Type B pancreatic cell (in vitro differentiated cells): Measurements from ENCODE around the gene DLX2. TPM values are rescaled to one million over a fixed set of nuclear protein-coding genes. Genes with fewer than 3 reads are reported as not detected.

Source experiments
- DNase-seq: peaks from one replicate; pipeline ENCODE4 v3.0.0; 2021; ENCODE audit warnings: mixed read lengths; ENCODE audit not compliant: unreplicated experiment; ENCODE audit errors: extremely low spot score
- H3K27ac Mint-ChIP-seq: 2 replicates; pipeline ENCODE4 v1.8.0; 2021; ENCODE audit warnings: mild to moderate bottlenecking, mixed read lengths
- H3K27me3 Mint-ChIP-seq: 2 replicates; pipeline ENCODE4 v1.8.0; 2021; ENCODE audit warnings: mixed read lengths
- H3K36me3 Mint-ChIP-seq: 2 replicates; pipeline ENCODE4 v1.8.0; 2021; ENCODE audit warnings: mixed read lengths
- H3K4me1 Mint-ChIP-seq: one replicate; pipeline ENCODE4 v1.8.0; 2021; ENCODE audit warnings: mixed read lengths; ENCODE audit not compliant: unreplicated experiment
- H3K4me3 Mint-ChIP-seq: 2 replicates; pipeline ENCODE4 v1.8.0; 2021; ENCODE audit warnings: mild to moderate bottlenecking, mixed read lengths
- H3K9me3 Mint-ChIP-seq: 2 replicates; pipeline ENCODE4 v1.8.0; 2021; ENCODE audit warnings: mixed read lengths
- CTCF ChIP-seq: fragments of 200-600 bp; sonication (generic); conservative IDR thresholded peaks from 2 replicates; pipeline ENCODE4 v1.5.0; 2021; ENCODE audit warnings: antibody characterized with exemption, mild to moderate bottlenecking
- total RNA-seq: library from RNA; stranded (reverse); gene quantifications from 2 replicates; pipeline ENCODE4 v1.2.1, GENCODE V29; 2021; ENCODE audit warnings: low replicate concordance

DLX2 gene
- total RNA-seq, 1 donor from 2014 or later: 6.9 TPM

GRCh38 chr2:172135446-172135845 lies 32.7 kb upstream of the DLX2 start:
- no peak overlapping the region for H3K27ac Mint-ChIP-seq
- no peaks in the 10 kb centered on the region for H3K36me3 Mint-ChIP-seq
- no peak for TF ChIP-seq CTCF
- no peaks in the 10 kb centered on the region for H3K4me1 Mint-ChIP-seq
- no peaks in the 10 kb centered on the region for H3K27me3 Mint-ChIP-seq
- DNase-seq: no peak
- no peaks in the 10 kb centered on the region for H3K9me3 Mint-ChIP-seq
- H3K4me3 Mint-ChIP-seq: no peak overlapping the region

GRCh38 chr2:172134270-172134669 lies 31.6 kb upstream of the DLX2 start:
- no peaks in the 10 kb centered on the region for H3K27me3 Mint-ChIP-seq
- no peaks in the 10 kb centered on the region for H3K4me1 Mint-ChIP-seq
- no peak for TF ChIP-seq CTCF
- DNase-seq: no peak
- H3K4me3 Mint-ChIP-seq: no peak overlapping the region
- H3K9me3 Mint-ChIP-seq: no peaks in the 10 kb centered on the region
- H3K27ac Mint-ChIP-seq: no peak overlapping the region
- H3K36me3 Mint-ChIP-seq: no peaks in the 10 kb centered on the region

- Mint-ChIP-seq H3K9me3 (no peaks in the 10 kb centered on the region), H3K27ac (no peak overlapping the region), H3K4me1 (no peaks in the 10 kb centered on the region), H3K4me3 (no peak overlapping the region), H3K36me3 (no peaks in the 10 kb centered on the region), H3K27me3 (peaks cover 3% of the 10 kb centered on the region)
- TF ChIP-seq CTCF: no peak
- no peak for DNase-seq
Measured at GRCh38 chr2:172131713-172132555, 29.2 kb upstream of the DLX2 start.

- Mint-ChIP-seq H3K36me3 (no peaks in the 10 kb centered on the region), H3K4me3 (no peak overlapping the region), H3K27me3 (peaks cover 3% of the 10 kb centered on the region), H3K9me3 (no peaks in the 10 kb centered on the region), H3K27ac (no peak overlapping the region), H3K4me1 (no peaks in the 10 kb centered on the region)
- no peak for DNase-seq
- TF ChIP-seq CTCF: no peak
Measured at GRCh38 chr2:172129404-172129803, 26.7 kb upstream of the DLX2 start.

GRCh38 chr2:172128484-172128883 lies 25.8 kb upstream of the DLX2 start:
- no peak for DNase-seq
- H3K27ac Mint-ChIP-seq: no peak overlapping the region
- no peak overlapping the region for H3K4me3 Mint-ChIP-seq
- no peaks in the 10 kb centered on the region for H3K9me3 Mint-ChIP-seq
- H3K4me1 Mint-ChIP-seq: no peaks in the 10 kb centered on the region
- H3K27me3 Mint-ChIP-seq: peaks cover 6% of the 10 kb centered on the region
- no peaks in the 10 kb centered on the region for H3K36me3 Mint-ChIP-seq
- TF ChIP-seq CTCF: no peak
